Coronary artery (tissue), 2 donors: ENCODE measurements around the gene IMMP2L.

Experiments used
- DNase-seq: peaks from one replicate; pipeline ENCODE4 v3.0.0-alpha.2; 2017; ENCODE audit warnings: low spot score
- H3K27ac ChIP-seq, 2 donors: fragments of 200-600 bp; sonication (generic); one replicate each; pipeline ENCODE4 v1.5.1; 2016 to 2019
- H3K4me3 ChIP-seq: fragments of 200-600 bp; sonication (generic); 2 replicates; pipeline ENCODE4 v1.5.1; 2016; ENCODE audit warnings: mild to moderate bottlenecking, moderate library complexity
- CTCF ChIP-seq: fragments of 200-600 bp; sonication (generic); IDR thresholded peaks from one replicate; pipeline ENCODE4 v1.5.1; 2019; ENCODE audit warnings: antibody characterized with exemption

The IMMP2L gene

DNA sequence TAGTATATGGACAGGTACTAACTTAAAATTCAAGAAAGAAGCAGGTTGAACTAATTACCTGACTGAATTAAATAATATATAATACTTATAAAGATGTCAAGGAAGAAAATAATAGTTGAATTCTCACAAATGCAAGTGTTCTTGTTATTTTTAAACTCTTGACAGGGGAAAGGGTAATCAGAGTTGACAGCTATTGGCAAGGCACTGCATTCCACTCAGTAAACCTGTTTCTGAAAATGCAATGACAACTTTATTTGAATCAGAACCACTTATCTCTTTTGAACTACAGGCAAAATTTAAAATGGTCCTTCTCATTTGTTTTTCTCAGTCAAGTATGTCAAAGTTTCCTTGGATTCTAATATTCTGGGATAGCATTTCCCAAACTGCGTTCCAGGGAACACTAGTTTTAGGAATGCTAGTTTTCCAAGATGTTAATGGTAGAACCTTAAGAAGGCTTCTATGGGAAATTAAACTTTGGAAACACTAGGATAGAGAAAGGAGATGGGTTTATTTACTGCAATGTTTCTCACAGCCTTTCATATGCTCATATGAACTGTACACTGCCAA lies 575.1 kb downstream of the IMMP2L start:
- H3K27ac ChIP-seq, result no peak overlapping the region
- TF ChIP-seq CTCF, result no peak
- DNase-seq, result no peak
- no peak overlapping the region for H3K4me3 ChIP-seq

- Histone ChIP-seq H3K27ac (no peak overlapping the region), H3K4me3 (no peak overlapping the region)
- TF ChIP-seq CTCF, result no peak
- DNase-seq, result no peak
Observed at GRCh38 chr7:110983822-110984456, 578.4 kb downstream of the IMMP2L start.

DNA sequence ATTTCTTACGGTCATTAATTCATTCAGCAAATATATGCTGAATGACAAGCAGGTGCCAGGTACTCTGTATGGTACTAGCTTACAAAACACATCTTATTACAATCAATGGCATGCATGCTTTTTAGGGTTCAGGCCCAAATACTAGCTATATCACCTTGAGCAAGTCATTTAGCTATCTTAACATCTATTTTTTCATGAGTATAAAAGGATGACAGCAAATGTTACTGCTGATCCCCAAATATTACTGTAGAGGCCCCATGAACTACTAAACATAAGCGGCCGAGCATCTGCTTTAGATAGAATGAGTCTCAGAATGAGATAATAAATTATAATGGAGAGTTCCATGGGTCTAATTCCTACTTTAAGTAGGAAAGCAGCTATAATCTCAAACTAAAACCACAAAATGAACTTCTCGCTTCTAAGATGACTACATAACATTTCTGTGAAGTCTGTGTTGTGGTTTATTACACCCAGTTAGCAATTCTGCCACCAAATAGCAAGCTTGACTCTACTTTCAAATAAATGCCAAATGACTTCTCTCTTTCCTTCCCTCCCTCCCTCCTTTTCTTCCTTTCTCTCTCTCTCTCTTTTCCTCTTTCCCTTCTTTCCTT lies 585.1 kb downstream of the IMMP2L start:
- TF ChIP-seq CTCF, result no peak
- DNase-seq, result no peak
- Histone ChIP-seq H3K27ac (no peak overlapping the region), H3K4me3 (no peak overlapping the region)

GRCh38 chr7:110975486-110975885 lies 586.8 kb downstream of the IMMP2L start:
- TF ChIP-seq CTCF, result no peak
- no peak overlapping the region for H3K4me3 ChIP-seq
- H3K27ac ChIP-seq, result no peak overlapping the region
- DNase-seq, result no peak

DNA sequence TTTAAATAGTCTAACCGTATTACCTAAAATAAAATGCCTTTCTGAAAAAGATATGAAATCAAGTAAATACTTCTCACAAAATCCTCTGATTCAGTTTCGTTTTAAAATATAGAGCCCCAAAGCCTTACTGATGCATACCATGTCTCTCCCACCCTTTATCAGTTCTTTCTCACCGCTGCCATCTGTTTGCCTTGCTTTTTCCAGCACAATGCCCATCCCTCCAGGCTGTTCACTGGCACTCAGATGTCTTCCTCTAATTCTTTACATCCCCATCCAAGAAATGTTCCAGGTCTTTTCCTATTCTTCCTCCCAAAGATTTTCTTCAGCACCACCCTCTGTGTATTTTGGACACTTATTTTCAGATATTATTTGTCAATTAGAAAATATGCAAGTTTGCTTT lies 587.9 kb downstream of the IMMP2L start:
- no peak overlapping the region for H3K4me3 ChIP-seq

GRCh38 chr7:110973196-110973990 lies 588.9 kb downstream of the IMMP2L start:
- no peak for DNase-seq
- Histone ChIP-seq H3K27ac (no peak overlapping the region), H3K4me3 (no peak overlapping the region)
- TF ChIP-seq CTCF, result no peak

More for the DNA sequence above, 587.9 kb downstream of the IMMP2L start:
- no peak for TF ChIP-seq CTCF
- no peak overlapping the region for H3K27ac ChIP-seq
- no peak for DNase-seq
